ENCODE measurements around the gene CCDC57.
A peak's percentile ranks its signal among the peaks of the same experiment; 100 is the strongest.
"Not testable (repeated sequence)": the region's sequence is repeated elsewhere in the genome, so short reads cannot be mapped to it uniquely, and the experiment has no call there.

Gene CCDC57

GRCh38 chr17:82212331-82213250, at the start of gene CCDC57:
Gene CCDC57, minus strand, starts transcription at chr17:82212842. Its CDS starts 10,898 bp downstream, at chr17:82201944.
- Histone ChIP-seq H3K9ac (ENCODE audit: low read depth, low read length) (peak within 1 kb of the TSS; percentile 37), H3K4me3 (ENCODE audit: low read depth, low read length) (peak within 1 kb of the TSS; percentile 58), H3K9me3 (ENCODE audit: control insufficient read depth, insufficient read depth, low read length) (no peaks in the 10 kb centered on the region), H3K4me1 (ENCODE audit: control insufficient read depth, insufficient read depth, low read length) (no peaks in the 10 kb centered on the region), H3K36me3 (ENCODE audit: control insufficient read depth, insufficient read depth, low read length) (no peaks in the 10 kb centered on the region), H3K27me3 (ENCODE audit: control insufficient read depth, insufficient read depth, low read length) (peaks cover 10% of the 10 kb centered on the region)

GRCh38 chr17:82262344-82262743, 49.7 kb upstream of the CCDC57 start:
- Histone ChIP-seq H3K9ac (ENCODE audit: low read depth, low read length) (no peak overlapping the region), H3K36me3 (ENCODE audit: control insufficient read depth, insufficient read depth, low read length) (peaks cover 62% of the 10 kb centered on the region), H3K9me3 (ENCODE audit: control insufficient read depth, insufficient read depth, low read length) (no peaks in the 10 kb centered on the region)

GRCh38 chr17:82259972-82260961, 47.6 kb upstream of the CCDC57 start:
- not testable (repeated sequence) for H3K9ac ChIP-seq (ENCODE audit: low read depth, low read length); H3K4me1 ChIP-seq (ENCODE audit: control insufficient read depth, insufficient read depth, low read length); H3K4me3 ChIP-seq (ENCODE audit: low read depth, low read length); H3K27me3 ChIP-seq (ENCODE audit: control insufficient read depth, insufficient read depth, low read length); H3K9me3 ChIP-seq (ENCODE audit: control insufficient read depth, insufficient read depth, low read length)
- peaks cover 64% of the 10 kb centered on the region for H3K36me3 ChIP-seq (ENCODE audit: control insufficient read depth, insufficient read depth, low read length)

More at GRCh38 chr17:82262344-82262743, 49.7 kb upstream of the CCDC57 start:
- Histone ChIP-seq H3K4me3 (ENCODE audit: low read depth, low read length) (no peak overlapping the region), H3K27me3 (ENCODE audit: control insufficient read depth, insufficient read depth, low read length) (no peaks in the 10 kb centered on the region), H3K4me1 (ENCODE audit: control insufficient read depth, insufficient read depth, low read length) (no peaks in the 10 kb centered on the region)

GRCh38 chr17:82258555-82258954, 45.9 kb upstream of the CCDC57 start:
- Histone ChIP-seq H3K27me3 (ENCODE audit: control insufficient read depth, insufficient read depth, low read length) (no peaks in the 10 kb centered on the region), H3K4me3 (ENCODE audit: low read depth, low read length) (no peak overlapping the region), H3K9me3 (ENCODE audit: control insufficient read depth, insufficient read depth, low read length) (no peaks in the 10 kb centered on the region), H3K36me3 (ENCODE audit: control insufficient read depth, insufficient read depth, low read length) (peaks cover 56% of the 10 kb centered on the region), H3K4me1 (ENCODE audit: control insufficient read depth, insufficient read depth, low read length) (no peaks in the 10 kb centered on the region), H3K9ac (ENCODE audit: low read depth, low read length) (no peak overlapping the region)

GRCh38 chr17:82257473-82257872, 44.8 kb upstream of the CCDC57 start:
- no peak overlapping the region for H3K4me3 ChIP-seq (ENCODE audit: low read depth, low read length)
- H3K9ac ChIP-seq (ENCODE audit: low read depth, low read length) = no peak overlapping the region
- no peaks in the 10 kb centered on the region for H3K4me1 ChIP-seq (ENCODE audit: control insufficient read depth, insufficient read depth, low read length)
- H3K9me3 ChIP-seq (ENCODE audit: control insufficient read depth, insufficient read depth, low read length) = no peaks in the 10 kb centered on the region
- no peaks in the 10 kb centered on the region for H3K27me3 ChIP-seq (ENCODE audit: control insufficient read depth, insufficient read depth, low read length)
- peaks cover 60% of the 10 kb centered on the region for H3K36me3 ChIP-seq (ENCODE audit: control insufficient read depth, insufficient read depth, low read length)

- Histone ChIP-seq H3K36me3 (ENCODE audit: control insufficient read depth, insufficient read depth, low read length) (peaks cover 60% of the 10 kb centered on the region), H3K27me3 (ENCODE audit: control insufficient read depth, insufficient read depth, low read length) (no peaks in the 10 kb centered on the region), H3K4me3 (ENCODE audit: low read depth, low read length) (no peak overlapping the region), H3K9me3 (ENCODE audit: control insufficient read depth, insufficient read depth, low read length) (no peaks in the 10 kb centered on the region), H3K9ac (ENCODE audit: low read depth, low read length) (no peak overlapping the region), H3K4me1 (ENCODE audit: control insufficient read depth, insufficient read depth, low read length) (no peaks in the 10 kb centered on the region)
These were observed 43.7 kb upstream of the CCDC57 start for GRCh38 chr17:82256242-82256885.

- Histone ChIP-seq H3K4me3 (ENCODE audit: low read depth, low read length) (no peak overlapping the region), H3K9me3 (ENCODE audit: control insufficient read depth, insufficient read depth, low read length) (no peaks in the 10 kb centered on the region)
These were observed 42.8 kb upstream of the CCDC57 start for GRCh38 chr17:82255402-82255972.

GRCh38 chr17:82254746-82255145, 42.1 kb upstream of the CCDC57 start:
- H3K4me1 ChIP-seq (ENCODE audit: control insufficient read depth, insufficient read depth, low read length); H3K9me3 ChIP-seq (ENCODE audit: control insufficient read depth, insufficient read depth, low read length); H3K9ac ChIP-seq (ENCODE audit: low read depth, low read length); H3K27me3 ChIP-seq (ENCODE audit: control insufficient read depth, insufficient read depth, low read length); H3K4me3 ChIP-seq (ENCODE audit: low read depth, low read length): not testable (repeated sequence)
- H3K36me3 ChIP-seq (ENCODE audit: control insufficient read depth, insufficient read depth, low read length) = peaks cover 60% of the 10 kb centered on the region

More at GRCh38 chr17:82255402-82255972, 42.8 kb upstream of the CCDC57 start:
- no peak overlapping the region for H3K9ac ChIP-seq (ENCODE audit: low read depth, low read length)
- no peaks in the 10 kb centered on the region for H3K27me3 ChIP-seq (ENCODE audit: control insufficient read depth, insufficient read depth, low read length)
- peaks cover 60% of the 10 kb centered on the region for H3K36me3 ChIP-seq (ENCODE audit: control insufficient read depth, insufficient read depth, low read length)
- no peaks in the 10 kb centered on the region for H3K4me1 ChIP-seq (ENCODE audit: control insufficient read depth, insufficient read depth, low read length)

GRCh38 chr17:82254096-82254495, 41.5 kb upstream of the CCDC57 start:
- H3K9ac ChIP-seq (ENCODE audit: low read depth, low read length); H3K4me3 ChIP-seq (ENCODE audit: low read depth, low read length); H3K4me1 ChIP-seq (ENCODE audit: control insufficient read depth, insufficient read depth, low read length); H3K9me3 ChIP-seq (ENCODE audit: control insufficient read depth, insufficient read depth, low read length); H3K27me3 ChIP-seq (ENCODE audit: control insufficient read depth, insufficient read depth, low read length): not testable (repeated sequence)
- peaks cover 61% of the 10 kb centered on the region for H3K36me3 ChIP-seq (ENCODE audit: control insufficient read depth, insufficient read depth, low read length)

GRCh38 chr17:82253179-82253544, 40.5 kb upstream of the CCDC57 start:
- Histone ChIP-seq H3K36me3 (ENCODE audit: control insufficient read depth, insufficient read depth, low read length) (peaks cover 70% of the 10 kb centered on the region), H3K9ac (ENCODE audit: low read depth, low read length) (no peak overlapping the region), H3K9me3 (ENCODE audit: control insufficient read depth, insufficient read depth, low read length) (no peaks in the 10 kb centered on the region), H3K4me3 (ENCODE audit: low read depth, low read length) (no peak overlapping the region), H3K27me3 (ENCODE audit: control insufficient read depth, insufficient read depth, low read length) (no peaks in the 10 kb centered on the region), H3K4me1 (ENCODE audit: control insufficient read depth, insufficient read depth, low read length) (no peaks in the 10 kb centered on the region)
